HepG2 (cell line): Measurements from ENCODE around the gene EFHD2. TPM values are rescaled to one million over a fixed set of nuclear protein-coding genes. Genes with fewer than 3 reads are reported as not detected.
A peak's percentile ranks its signal among the peaks of the same experiment; 100 is the strongest.

ENCODE experiments used
- ATAC-seq: fragments of 200-7000 bp; cut with Tn5 transposase; 3 replicates; pipeline ENCODE4 v1.9.1; 2020; ENCODE audit warnings: mild to moderate bottlenecking, moderate library complexity
- Bru-seq: library from RNA; stranded (reverse); fragments of 400-500 nt; gene quantifications from one replicate; lab custom pipeline; 2021; lab: Mats Ljungman, UMichigan
- BruChase-seq, 2 experiments: library from RNA; stranded (reverse); fragments of 400-500 nt; gene quantifications; one replicate each; lab custom pipeline; 2021; lab: Mats Ljungman, UMichigan
- BruUV-seq: library from RNA; stranded (reverse); fragments of 400-500 nt; replicated peaks from 2 replicates; lab custom pipeline; 2021; lab: Mats Ljungman, UMichigan
- CTCF ChIA-PET: fragments of 300-600 bp; formaldehyde crosslinking; extraction: SDS; loops from one replicate; lab custom pipeline; 2021; ENCODE audit warnings: low total read pairs, inconsistent platforms, low intra/inter-chr PET ratio; lab: Yijun Ruan, JAX
- POLR2A ChIA-PET: fragments of 350-600 bp; sonication (Branson Sonifier 250); formaldehyde crosslinking; loops from one replicate; lab custom pipeline; 2020; ENCODE audit warnings: antibody characterized with exemption, inconsistent platforms; lab: Yijun Ruan, JAX
- DNase-seq: peaks from one replicate; pipeline ENCODE4 v3.0.0-alpha.2; 2015; ENCODE audit warnings: low spot score
- FAIRE-seq: peaks from 3 replicates; lab custom pipeline; 2011; peaks lifted over from hg19 to GRCh38; lab: Jason Lieb, UNC
- H2AFZ ChIP-seq: one replicate; pipeline ENCODE4 v1.6.1; 2011; ENCODE audit warnings: low read length, inconsistent platforms
- H3K27ac ChIP-seq: fragments of 300-600 bp; 3 replicates; pipeline ENCODE4 v1.8.0; 2011; ENCODE audit warnings: mixed run types, mild to moderate bottlenecking, mixed read lengths, low read length, inconsistent platforms; ENCODE audit not compliant: insufficient read depth; ENCODE audit errors: extremely low read length
- H3K27me3 ChIP-seq, 2 experiments: fragments of 200-600 bp in 1 of 2; 2 replicates in 1 of 2; 3 replicates in 1 of 2; pipeline versions ENCODE4 v1.6.0 to v1.8.0; 2011; ENCODE audit warnings: low read length in 2 of 2, mild to moderate bottlenecking in 2 of 2, moderate library complexity in 2 of 2, inconsistent platforms in 1 of 2; ENCODE audit not compliant: insufficient read depth in 2 of 2, control insufficient read depth in 1 of 2
- H3K36me3 ChIP-seq, 2 experiments: fragments of 200-600 bp in 1 of 2; replicated peaks in 1 of 2; 2 replicates in 1 of 2; 3 replicates in 1 of 2; pipeline versions ENCODE4 v1.5.1 to v1.8.0; 2011; ENCODE audit warnings: low read length in 2 of 2, inconsistent platforms in 1 of 2; ENCODE audit not compliant: insufficient read depth in 2 of 2, control insufficient read depth in 1 of 2
- H3K4me1 ChIP-seq: 2 replicates; pipeline ENCODE4 v1.5.1; 2012; ENCODE audit warnings: low read length, inconsistent platforms; ENCODE audit not compliant: insufficient read depth
- H3K4me2 ChIP-seq: 2 replicates; pipeline ENCODE4 v1.6.0; 2011; ENCODE audit warnings: low read depth, low read length, inconsistent platforms
- H3K4me3 ChIP-seq, 3 experiments: fragments of 200-600 bp in 1 of 3; sonication (generic), shearing (Covaris generic) in 1 of 3; replicated peaks in 1 of 3; 2 replicates each; pipeline ENCODE4 v1.5.1; 2011 to 2016; ENCODE audit warnings: low read length in 3 of 3, inconsistent platforms in 2 of 3, low read depth in 2 of 3, mild to moderate bottlenecking in 2 of 3, control low read depth in 1 of 3, mixed read lengths in 1 of 3; ENCODE audit not compliant: insufficient read depth in 1 of 3
- H3K79me2 ChIP-seq: one replicate; pipeline ENCODE4 v1.6.1; 2011; ENCODE audit warnings: low read length, inconsistent platforms; ENCODE audit not compliant: insufficient read depth
- H3K9ac ChIP-seq: 2 replicates; pipeline ENCODE4 v1.6.0; 2011; ENCODE audit warnings: mild to moderate bottlenecking, low read depth, low read length, inconsistent platforms; ENCODE audit not compliant: insufficient read depth
- H3K9me3 ChIP-seq: 2 replicates; pipeline ENCODE4 v1.5.1; 2012; ENCODE audit warnings: mild to moderate bottlenecking, low read length
- H4K20me1 ChIP-seq: 2 replicates; pipeline ENCODE4 v1.6.0; 2011; ENCODE audit warnings: inconsistent platforms, mild to moderate bottlenecking, low read length, moderate library complexity; ENCODE audit not compliant: insufficient read depth
- ATF7-NPFF ChIP-seq: sonication (generic); formaldehyde crosslinking; IDR thresholded peaks from 2 replicates; pipeline ENCODE4 v1.8.1; 2023; ENCODE audit warnings: mild to moderate bottlenecking, low read depth, missing genetic modification reagents, moderate library complexity
- EED ChIP-seq: sonication (generic); formaldehyde crosslinking; IDR thresholded peaks from 2 replicates; pipeline ENCODE4 v1.5.0; 2020; ENCODE audit warnings: mild to moderate bottlenecking, missing genetic modification reagents
- FIP1L1 ChIP-seq: fragments of 200-400 bp; formaldehyde crosslinking; IDR thresholded peaks from 2 replicates; pipeline ENCODE4 v1.6.1; 2018; ENCODE audit warnings: low read depth, mild to moderate bottlenecking, low read length, moderate library complexity, borderline replicate concordance; ENCODE audit not compliant: insufficient read depth
- FOSL1 ChIP-seq: sonication (generic); formaldehyde crosslinking; IDR thresholded peaks from 2 replicates; pipeline ENCODE4 v1.9.0; 2021; ENCODE audit warnings: missing genetic modification reagents, borderline replicate concordance
- NFRKB ChIP-seq: fragments of 450-650 bp; IDR thresholded peaks from 2 replicates; pipeline ENCODE4 v1.6.1; 2017
- PHF20 ChIP-seq: sonication (generic); formaldehyde crosslinking; IDR thresholded peaks from 2 replicates; pipeline ENCODE4 v1.5.0; 2020; ENCODE audit warnings: mild to moderate bottlenecking, missing genetic modification reagents
- SMARCE1 ChIP-seq: fragments of 450-650 bp; IDR thresholded peaks from 2 replicates; pipeline ENCODE4 v1.6.1; 2017; ENCODE audit warnings: borderline replicate concordance
- ZNF138 ChIP-seq: sonication (generic); formaldehyde crosslinking; IDR thresholded peaks from 2 replicates; pipeline ENCODE4 v1.5.0; 2020; ENCODE audit warnings: mild to moderate bottlenecking, low read depth, missing genetic modification reagents
- WGBS: methylation state at CpG from one replicate; pipeline ENCODE4 v1.1.6; 2017; ENCODE audit warnings: low lambda C conversion rate; 5-methylcytosine and 5-hydroxymethylcytosine counted together
- in situ Hi-C: cut with HindIII; loops from 2 replicates; pipeline ENCODE4 v1.10.0; 2017; ENCODE audit warnings: low pct_unique_long_range_greater_than_20kb; ENCODE audit not compliant: extremely low pct_ligation_motif_present
- intact Hi-C: fragments of 100-400 bp; cut with micrococcal nuclease; formaldehyde crosslinking; loops from one replicate; pipeline ENCODE4 v1.10.0; 2022; ENCODE audit not compliant: unreplicated experiment
- long read RNA-seq, 2 experiments: library from RNA in 1 of 2; library from polyadenylated mRNA in 1 of 2; stranded (forward) in 1 of 2; unstranded in 1 of 2; transcript quantifications; one replicate each; pipeline ENCODE4 v2.0.0, GENCODE V29; 2019 to 2022
- polyA minus RNA-seq, 3 experiments: library from RNA; depleted of rRNA, polyadenylated mRNA; stranded (reverse); fragments of >200 nt; gene quantifications; 2 replicates each; pipeline ENCODE4 v1.2.3, GENCODE V29; 2011; ENCODE audit warnings: low replicate concordance in 1 of 3
- polyA plus RNA-seq, 8 experiments: library from polyadenylated mRNA; depleted of rRNA in 3 of 8; stranded (reverse) in 7 of 8; unstranded in 1 of 8; fragments of >200 nt; fragmentation: Illumina TruSeq in 4 of 8; extraction: Trizol in 4 of 8; gene quantifications; 2 replicates each; pipeline versions ENCODE4 v1.2.1 to v1.2.3, GENCODE V29; 2011 to 2016; ENCODE audit warnings: low read depth in 4 of 8, missing spikeins in 1 of 8, mixed read lengths in 1 of 8; ENCODE audit not compliant: insufficient read depth in 1 of 8
- total RNA-seq, 5 experiments: library from RNA; depleted of rRNA; stranded (reverse); fragments of >200 nt; fragmentation: Illumina TruSeq; extraction: Trizol; gene quantifications; 2 replicates each; pipeline ENCODE4 v1.2.3, GENCODE V29; 2016; ENCODE audit warnings: low read depth in 1 of 5
- TF ChIP-seq, protein P1 (sequence below): sonication (generic); formaldehyde crosslinking; IDR thresholded peaks from 2 replicates; pipeline ENCODE4 v1.4.0; 2020; ENCODE audit warnings: mild to moderate bottlenecking, missing genetic modification reagents, borderline replicate concordance
- TF ChIP-seq, protein P2 (sequence below): sonication (generic); formaldehyde crosslinking; IDR thresholded peaks from 2 replicates; pipeline ENCODE4 v1.4.0; 2020; ENCODE audit warnings: missing genetic modification reagents

Gene EFHD2, protein sequence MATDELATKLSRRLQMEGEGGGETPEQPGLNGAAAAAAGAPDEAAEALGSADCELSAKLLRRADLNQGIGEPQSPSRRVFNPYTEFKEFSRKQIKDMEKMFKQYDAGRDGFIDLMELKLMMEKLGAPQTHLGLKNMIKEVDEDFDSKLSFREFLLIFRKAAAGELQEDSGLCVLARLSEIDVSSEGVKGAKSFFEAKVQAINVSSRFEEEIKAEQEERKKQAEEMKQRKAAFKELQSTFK
- total RNA-seq (2016; rRNA removed; fragmentation: Illumina TruSeq; extraction: Trizol) (9.9 and 12.7 TPM in 2 replicates), polyA plus RNA-seq (2011; rRNA removed) (9.4 and 10.9 TPM in 2 replicates), polyA minus RNA-seq (2011; rRNA and poly(A)+ RNA removed; ENCODE audit: low replicate concordance) (7.2 and 33.1 TPM in 2 replicates), Bru-seq, nascent RNA (percentile 42 among the genes with signal in this experiment), BruChase-seq, experiment 1, labeled RNA remaining after a 6-hour chase (percentile 56 among the genes with signal in this experiment), BruChase-seq, experiment 2, labeled RNA remaining after a 2-hour chase (percentile 45 among the genes with signal in this experiment)
- 3.5 and 3.8 TPM in 2 replicates for total RNA-seq (2016; cell fraction: cytosol; rRNA removed; fragmentation: Illumina TruSeq; extraction: Trizol; ENCODE audit: low read depth)
- total RNA-seq (2016; cell fraction: insoluble cytoplasmic fraction; rRNA removed; fragmentation: Illumina TruSeq; extraction: Trizol), result 10.0 and 12.8 TPM in 2 replicates
- total RNA-seq (2016; cell fraction: membrane; rRNA removed; fragmentation: Illumina TruSeq; extraction: Trizol), result 10.3 and 10.6 TPM in 2 replicates
- total RNA-seq (2016; cell fraction: nucleus; rRNA removed; fragmentation: Illumina TruSeq; extraction: Trizol), result 5.1 and 5.7 TPM in 2 replicates
- polyA plus RNA-seq (2011; cell fraction: cytosol; rRNA removed), result 9.0 and 11.9 TPM in 2 replicates
- 16.4 and 20.1 TPM in 2 replicates for polyA plus RNA-seq (2011; cell fraction: nucleus; rRNA removed)
- 13.1 and 13.3 TPM in 2 replicates for polyA plus RNA-seq (2012)
- polyA plus RNA-seq (2016; cell fraction: cytosol; fragmentation: Illumina TruSeq; extraction: Trizol; ENCODE audit: low read depth), result 5.6 and 6.2 TPM in 2 replicates
- 16.6 and 21.1 TPM in 2 replicates for polyA plus RNA-seq (2016; cell fraction: insoluble cytoplasmic fraction; fragmentation: Illumina TruSeq; extraction: Trizol; ENCODE audit: low read depth)
- polyA plus RNA-seq (2016; cell fraction: membrane; fragmentation: Illumina TruSeq; extraction: Trizol; ENCODE audit: low read depth), result 11.7 and 12.3 TPM in 2 replicates
- 13.8 and 16.7 TPM in 2 replicates for polyA plus RNA-seq (2016; cell fraction: nucleus; fragmentation: Illumina TruSeq; extraction: Trizol; ENCODE audit: insufficient read depth, low read depth)
- 5.6 and 6.2 TPM in 2 replicates for polyA minus RNA-seq (2011; cell fraction: cytosol; rRNA and poly(A)+ RNA removed)
- polyA minus RNA-seq (2011; cell fraction: nucleus; rRNA and poly(A)+ RNA removed), result 2.6 and 3.4 TPM in 2 replicates
- long read RNA-seq, experiment 1, partial matches to known transcripts, result 0 of 4 reads
- long read RNA-seq, experiment 1, other reads (novel, unspliced or antisense), result 3 of 4 reads
- long read RNA-seq, experiment 2, transcript EFHD2-201 (4 exons, 2,419 nt), result major isoform, 38 of 60 reads
- long read RNA-seq, experiment 2, partial matches to known transcripts, result 20 of 60 reads
- long read RNA-seq, experiment 2, other reads (novel, unspliced or antisense), result 2 of 60 reads

DNA sequence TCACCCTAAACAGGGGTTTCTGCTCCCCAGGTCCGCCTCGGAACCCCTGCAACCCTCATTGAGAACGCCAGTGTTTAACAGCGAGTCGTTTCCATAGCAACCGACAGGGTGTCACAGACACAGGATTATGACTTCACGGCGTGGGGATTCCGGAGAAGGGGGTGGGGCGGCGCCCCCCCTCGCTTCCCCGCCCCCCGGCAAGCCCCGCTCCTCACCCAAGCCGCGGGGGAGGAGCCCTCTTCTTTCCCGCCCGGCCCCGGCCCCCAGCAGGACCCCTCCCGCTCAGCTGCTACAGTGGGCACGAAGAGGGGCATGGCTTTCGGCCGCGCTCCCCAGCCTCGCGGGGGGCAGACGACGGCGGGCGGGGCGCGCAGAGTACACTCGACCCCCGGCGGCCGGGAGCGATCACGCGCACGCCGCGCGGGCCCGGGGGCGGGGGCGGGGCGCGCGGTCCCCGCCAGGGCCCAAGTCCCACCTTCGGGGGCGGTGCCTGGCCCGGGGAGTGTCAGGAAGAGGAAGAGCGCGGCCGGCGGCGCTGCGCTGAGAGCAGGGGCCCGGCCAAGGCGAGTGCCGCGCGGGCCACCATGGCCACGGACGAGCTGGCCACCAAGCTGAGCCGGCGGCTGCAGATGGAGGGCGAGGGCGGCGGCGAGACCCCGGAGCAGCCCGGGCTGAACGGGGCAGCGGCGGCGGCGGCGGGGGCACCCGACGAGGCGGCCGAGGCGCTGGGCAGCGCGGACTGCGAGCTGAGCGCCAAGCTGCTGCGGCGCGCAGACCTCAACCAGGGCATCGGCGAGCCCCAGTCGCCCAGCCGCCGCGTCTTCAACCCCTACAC is at the start of gene EFHD2:
Gene EFHD2, plus strand, starts transcription at position 501 of the 835 bp plus-strand sequence. Its CDS starts 84 bp downstream, at position 585.
- Histone ChIP-seq H3K9ac (peak within 1 kb of the TSS; percentile 70), H3K4me3 (peak within 1 kb of the TSS; percentile 77 to 83 (median 78)), H3K4me2 (peak within 1 kb of the TSS; percentile 91), H2AFZ (no peak within 1 kb of the TSS), H3K36me3 (peaks cover 0 to 1% of the 10 kb centered on the region in 2 experiments; a peak in 2 of 5 replicates), H3K79me2 (no peaks in the 10 kb centered on the region), H3K27me3 (peaks cover 3 to 38% of the 10 kb centered on the region in 2 experiments; a peak in 3 of 5 replicates), H3K9me3 (no peaks in the 10 kb centered on the region), H4K20me1 (no peaks in the 10 kb centered on the region), H3K4me1 (peaks cover 35% of the 10 kb centered on the region), H3K27ac (no peak within 1 kb of the TSS)
- ATAC-seq, result peak; percentile 89
- DNase-seq, result peak; percentile 54
- CTCF ChIA-PET, result interaction anchor here (1.5 kb wide), 1 partner anchor 86 kb away, joined by 3 read pairs; no protein-coding TSS in a partner anchor
- POLR2A ChIA-PET, result no interaction called here
- FAIRE-seq, result no peak
- WGBS, result no CpG with 5 or more reads among the region's 99 CpGs
- BruUV-seq, result no TSS peak
- intact Hi-C loops, result loop anchor here (5.0 kb wide), 1 partner anchor 37 kb away; no protein-coding TSS in a partner anchor
- in situ Hi-C loops, result no loop called here
- TF ChIP-seq ATF7-NPFF (CRISPR knock-in tag) (no peak), NFRKB (no peak), EED (no peak), ZNF138 (CRISPR knock-in tag) (peak; percentile 55; the same call in 1 of the 2 replicates), FOSL1 (CRISPR knock-in tag) (no peak), SMARCE1 (no peak), FIP1L1 (no peak), PHF20 (CRISPR knock-in tag) (no peak; the same call in 1 of the 2 replicates)
- TF ChIP-seq, protein P1, sequence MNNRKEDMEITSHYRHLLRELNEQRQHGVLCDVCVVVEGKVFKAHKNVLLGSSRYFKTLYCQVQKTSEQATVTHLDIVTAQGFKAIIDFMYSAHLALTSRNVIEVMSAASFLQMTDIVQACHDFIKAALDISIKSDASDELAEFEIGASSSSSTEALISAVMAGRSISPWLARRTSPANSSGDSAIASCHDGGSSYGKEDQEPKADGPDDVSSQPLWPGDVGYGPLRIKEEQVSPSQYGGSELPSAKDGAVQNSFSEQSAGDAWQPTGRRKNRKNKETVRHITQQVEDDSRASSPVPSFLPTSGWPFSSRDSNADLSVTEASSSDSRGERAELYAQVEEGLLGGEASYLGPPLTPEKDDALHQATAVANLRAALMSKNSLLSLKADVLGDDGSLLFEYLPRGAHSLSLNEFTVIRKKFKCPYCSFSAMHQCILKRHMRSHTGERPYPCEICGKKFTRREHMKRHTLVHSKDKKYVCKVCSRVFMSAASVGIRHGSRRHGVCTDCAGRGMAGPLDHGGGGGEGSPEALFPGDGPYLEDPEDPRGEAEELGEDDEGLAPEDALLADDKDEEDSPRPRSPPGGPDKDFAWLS (CRISPR knock-in tag), result no peak
- TF ChIP-seq, protein P2, sequence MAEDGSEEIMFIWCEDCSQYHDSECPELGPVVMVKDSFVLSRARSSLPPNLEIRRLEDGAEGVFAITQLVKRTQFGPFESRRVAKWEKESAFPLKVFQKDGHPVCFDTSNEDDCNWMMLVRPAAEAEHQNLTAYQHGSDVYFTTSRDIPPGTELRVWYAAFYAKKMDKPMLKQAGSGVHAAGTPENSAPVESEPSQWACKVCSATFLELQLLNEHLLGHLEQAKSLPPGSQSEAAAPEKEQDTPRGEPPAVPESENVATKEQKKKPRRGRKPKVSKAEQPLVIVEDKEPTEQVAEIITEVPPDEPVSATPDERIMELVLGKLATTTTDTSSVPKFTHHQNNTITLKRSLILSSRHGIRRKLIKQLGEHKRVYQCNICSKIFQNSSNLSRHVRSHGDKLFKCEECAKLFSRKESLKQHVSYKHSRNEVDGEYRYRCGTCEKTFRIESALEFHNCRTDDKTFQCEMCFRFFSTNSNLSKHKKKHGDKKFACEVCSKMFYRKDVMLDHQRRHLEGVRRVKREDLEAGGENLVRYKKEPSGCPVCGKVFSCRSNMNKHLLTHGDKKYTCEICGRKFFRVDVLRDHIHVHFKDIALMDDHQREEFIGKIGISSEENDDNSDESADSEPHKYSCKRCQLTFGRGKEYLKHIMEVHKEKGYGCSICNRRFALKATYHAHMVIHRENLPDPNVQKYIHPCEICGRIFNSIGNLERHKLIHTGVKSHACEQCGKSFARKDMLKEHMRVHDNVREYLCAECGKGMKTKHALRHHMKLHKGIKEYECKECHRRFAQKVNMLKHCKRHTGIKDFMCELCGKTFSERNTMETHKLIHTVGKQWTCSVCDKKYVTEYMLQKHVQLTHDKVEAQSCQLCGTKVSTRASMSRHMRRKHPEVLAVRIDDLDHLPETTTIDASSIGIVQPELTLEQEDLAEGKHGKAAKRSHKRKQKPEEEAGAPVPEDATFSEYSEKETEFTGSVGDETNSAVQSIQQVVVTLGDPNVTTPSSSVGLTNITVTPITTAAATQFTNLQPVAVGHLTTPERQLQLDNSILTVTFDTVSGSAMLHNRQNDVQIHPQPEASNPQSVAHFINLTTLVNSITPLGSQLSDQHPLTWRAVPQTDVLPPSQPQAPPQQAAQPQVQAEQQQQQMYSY (CRISPR knock-in tag), result no peak
